ENCODE results near the gene ASCC3. TPM values are rescaled to one million over a fixed set of nuclear protein-coding genes. Genes with fewer than 3 reads are reported as not detected.

ASCC3 gene
- total and polyA plus RNA-seq, 4 donors, result 12.8 to 32.7 (median 16.4) TPM

GRCh38 chr6:100468016-100468622 is 413.0 kb downstream of the ASCC3 start (continued):
- no peak for TF ChIP-seq ZBTB33 (IDR thresholded peaks at IDR 0.05)
- TF ChIP-seq FOXA1 (IDR thresholded peaks at IDR 0.05), result no peak
- TF ChIP-seq EGR1 (IDR thresholded peaks at IDR 0.05; ENCODE audit: low read depth in 2 of 2), result no peak
- no peak for TF ChIP-seq TAF1 (conservative IDR thresholded peaks at IDR 0.05)
- TF ChIP-seq GABPA (IDR thresholded peaks at IDR 0.05 in 1 of 2, conservative IDR thresholded peaks at IDR 0.05 in 1 of 2), result no peak
- no peak for TF ChIP-seq NR2F2 (IDR thresholded peaks at IDR 0.05)
- TF ChIP-seq RXRA (IDR thresholded peaks at IDR 0.05), result no peak

DNA sequence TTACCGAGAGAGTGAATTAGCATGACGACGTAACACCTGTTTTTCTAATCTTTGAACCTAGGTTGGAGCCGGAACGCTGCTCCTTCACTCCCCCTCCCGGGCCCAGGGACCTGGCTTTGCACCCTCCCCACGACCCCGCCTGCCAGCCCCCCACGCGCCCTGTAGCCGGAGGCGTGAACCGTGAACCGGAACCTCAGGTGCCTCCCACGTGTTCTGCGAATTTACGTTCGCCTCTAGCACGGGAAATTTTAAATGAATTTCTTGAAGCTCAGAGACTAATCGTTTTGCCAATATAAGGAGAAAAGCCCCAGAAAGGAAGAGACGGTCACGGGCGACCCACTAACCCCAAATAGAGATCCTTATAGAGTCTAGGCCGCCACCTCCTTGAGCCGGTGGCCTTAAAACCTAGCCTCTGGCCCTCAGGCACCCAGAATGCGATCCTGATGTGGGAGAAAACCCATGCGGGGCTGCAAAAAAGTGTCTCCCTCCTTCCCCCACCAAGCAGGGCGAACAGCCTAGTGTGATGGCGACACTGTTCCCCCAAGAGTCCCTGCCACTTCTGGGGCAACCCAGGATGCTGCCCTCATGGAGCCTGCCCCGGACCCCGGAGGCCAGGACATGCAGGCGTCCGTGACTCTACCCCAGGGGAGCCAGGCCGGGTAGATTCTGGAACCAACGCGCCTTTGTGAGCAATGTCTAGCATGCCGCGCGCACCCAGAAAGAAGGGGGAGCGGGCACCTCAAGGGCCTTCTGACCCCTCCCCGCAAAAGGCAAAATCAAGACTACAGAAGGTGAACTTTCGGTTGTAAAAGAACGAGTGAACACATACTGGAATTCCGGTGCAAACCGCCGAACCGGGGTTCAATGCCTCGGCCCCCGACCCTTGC is 413.8 kb downstream of the ASCC3 start:
- peaks cover 15 to 54% (median 21%) of the 10 kb centered on the region in 4 donors for H3K27me3 ChIP-seq (ENCODE audit: control insufficient read depth in 4 of 4, insufficient read depth in 4 of 4, low read length in 3 of 4)
- TF ChIP-seq YY1 (IDR thresholded peaks at IDR 0.05) (no peak), SP1 (IDR thresholded peaks at IDR 0.05) (no peak), HNF4A (conservative IDR thresholded peaks at IDR 0.05) (no peak), NR2F2 (IDR thresholded peaks at IDR 0.05) (no peak)
- TF ChIP-seq, protein P1, sequence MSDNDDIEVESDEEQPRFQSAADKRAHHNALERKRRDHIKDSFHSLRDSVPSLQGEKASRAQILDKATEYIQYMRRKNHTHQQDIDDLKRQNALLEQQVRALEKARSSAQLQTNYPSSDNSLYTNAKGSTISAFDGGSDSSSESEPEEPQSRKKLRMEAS (IDR thresholded peaks at IDR 0.05), result no peak
- H3K9ac ChIP-seq (ENCODE audit: low read depth in 1 of 2, low read length in 2 of 2), result no peak overlapping the region
- peaks cover 0 to 18% (median 5%) of the 10 kb centered on the region in 4 donors for H3K9me3 ChIP-seq (ENCODE audit: control insufficient read depth in 4 of 4, low read length in 3 of 4)
- no peak overlapping the region for H3K4me3 ChIP-seq (ENCODE audit: low read depth in 1 of 3, low read length in 3 of 3)
- H3K4me1 ChIP-seq (ENCODE audit: control insufficient read depth in 4 of 4, insufficient read depth in 4 of 4, low read length in 3 of 4), result peaks cover 3 to 19% (median 5%) of the 10 kb centered on the region in 4 donors
- no peaks in the 10 kb centered on the region for H3K36me3 ChIP-seq (ENCODE audit: control insufficient read depth in 4 of 4, insufficient read depth in 3 of 4, low read depth in 1 of 4, low read length in 3 of 4)
- H3K27ac ChIP-seq (ENCODE audit: low read depth in 1 of 2, low read length in 2 of 2), result no peak overlapping the region
- WGBS, result 11% methylated on average over 49 of the region's 49 CpGs
- DNase-seq (ENCODE audit: low spot score), result no peak

- Histone ChIP-seq H3K4me3 (ENCODE audit: low read depth in 1 of 3, low read length in 3 of 3) (no peak overlapping the region), H3K9me3 (ENCODE audit: control insufficient read depth in 4 of 4, low read length in 3 of 4) (peaks cover 0 to 18% (median 5%) of the 10 kb centered on the region in 4 donors), H3K4me1 (ENCODE audit: control insufficient read depth in 4 of 4, insufficient read depth in 4 of 4, low read length in 3 of 4) (peaks cover 3 to 19% (median 5%) of the 10 kb centered on the region in 4 donors), H3K27me3 (ENCODE audit: control insufficient read depth in 4 of 4, insufficient read depth in 4 of 4, low read length in 3 of 4) (peaks cover 15 to 59% (median 24%) of the 10 kb centered on the region in 4 donors), H3K9ac (ENCODE audit: low read depth in 1 of 2, low read length in 2 of 2) (no peak overlapping the region), H3K36me3 (ENCODE audit: control insufficient read depth in 4 of 4, insufficient read depth in 3 of 4, low read depth in 1 of 4, low read length in 3 of 4) (no peaks in the 10 kb centered on the region), H3K27ac (ENCODE audit: low read depth in 1 of 2, low read length in 2 of 2) (no peak overlapping the region)
- WGBS, result 9% methylated on average over 21 of the region's 21 CpGs
- DNase-seq (ENCODE audit: low spot score), result no peak
- TF ChIP-seq GABPA (IDR thresholded peaks at IDR 0.05 in 1 of 2, conservative IDR thresholded peaks at IDR 0.05 in 1 of 2) (no peak), YY1 (IDR thresholded peaks at IDR 0.05) (no peak), FOXA2 (IDR thresholded peaks at IDR 0.05) (no peak), TAF1 (conservative IDR thresholded peaks at IDR 0.05) (no peak), FOXA1 (IDR thresholded peaks at IDR 0.05) (no peak), HNF4A (conservative IDR thresholded peaks at IDR 0.05) (no peak), RXRA (IDR thresholded peaks at IDR 0.05) (no peak), EGR1 (IDR thresholded peaks at IDR 0.05; ENCODE audit: low read depth in 2 of 2) (no peak), RAD21 (IDR thresholded peaks at IDR 0.05) (no peak), HNF4G (IDR thresholded peaks at IDR 0.05) (no peak)
- TF ChIP-seq, protein P2, sequence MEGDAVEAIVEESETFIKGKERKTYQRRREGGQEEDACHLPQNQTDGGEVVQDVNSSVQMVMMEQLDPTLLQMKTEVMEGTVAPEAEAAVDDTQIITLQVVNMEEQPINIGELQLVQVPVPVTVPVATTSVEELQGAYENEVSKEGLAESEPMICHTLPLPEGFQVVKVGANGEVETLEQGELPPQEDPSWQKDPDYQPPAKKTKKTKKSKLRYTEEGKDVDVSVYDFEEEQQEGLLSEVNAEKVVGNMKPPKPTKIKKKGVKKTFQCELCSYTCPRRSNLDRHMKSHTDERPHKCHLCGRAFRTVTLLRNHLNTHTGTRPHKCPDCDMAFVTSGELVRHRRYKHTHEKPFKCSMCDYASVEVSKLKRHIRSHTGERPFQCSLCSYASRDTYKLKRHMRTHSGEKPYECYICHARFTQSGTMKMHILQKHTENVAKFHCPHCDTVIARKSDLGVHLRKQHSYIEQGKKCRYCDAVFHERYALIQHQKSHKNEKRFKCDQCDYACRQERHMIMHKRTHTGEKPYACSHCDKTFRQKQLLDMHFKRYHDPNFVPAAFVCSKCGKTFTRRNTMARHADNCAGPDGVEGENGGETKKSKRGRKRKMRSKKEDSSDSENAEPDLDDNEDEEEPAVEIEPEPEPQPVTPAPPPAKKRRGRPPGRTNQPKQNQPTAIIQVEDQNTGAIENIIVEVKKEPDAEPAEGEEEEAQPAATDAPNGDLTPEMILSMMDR (IDR thresholded peaks at IDR 0.05; ENCODE audit: low read depth, low read length, missing input control), result no peak
- TF ChIP-seq, protein P1 (IDR thresholded peaks at IDR 0.05), result no peak
- TF ChIP-seq, protein P3, sequence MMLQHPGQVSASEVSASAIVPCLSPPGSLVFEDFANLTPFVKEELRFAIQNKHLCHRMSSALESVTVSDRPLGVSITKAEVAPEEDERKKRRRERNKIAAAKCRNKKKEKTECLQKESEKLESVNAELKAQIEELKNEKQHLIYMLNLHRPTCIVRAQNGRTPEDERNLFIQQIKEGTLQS (IDR thresholded peaks at IDR 0.05), result no peak
- TF ChIP-seq, protein P4, sequence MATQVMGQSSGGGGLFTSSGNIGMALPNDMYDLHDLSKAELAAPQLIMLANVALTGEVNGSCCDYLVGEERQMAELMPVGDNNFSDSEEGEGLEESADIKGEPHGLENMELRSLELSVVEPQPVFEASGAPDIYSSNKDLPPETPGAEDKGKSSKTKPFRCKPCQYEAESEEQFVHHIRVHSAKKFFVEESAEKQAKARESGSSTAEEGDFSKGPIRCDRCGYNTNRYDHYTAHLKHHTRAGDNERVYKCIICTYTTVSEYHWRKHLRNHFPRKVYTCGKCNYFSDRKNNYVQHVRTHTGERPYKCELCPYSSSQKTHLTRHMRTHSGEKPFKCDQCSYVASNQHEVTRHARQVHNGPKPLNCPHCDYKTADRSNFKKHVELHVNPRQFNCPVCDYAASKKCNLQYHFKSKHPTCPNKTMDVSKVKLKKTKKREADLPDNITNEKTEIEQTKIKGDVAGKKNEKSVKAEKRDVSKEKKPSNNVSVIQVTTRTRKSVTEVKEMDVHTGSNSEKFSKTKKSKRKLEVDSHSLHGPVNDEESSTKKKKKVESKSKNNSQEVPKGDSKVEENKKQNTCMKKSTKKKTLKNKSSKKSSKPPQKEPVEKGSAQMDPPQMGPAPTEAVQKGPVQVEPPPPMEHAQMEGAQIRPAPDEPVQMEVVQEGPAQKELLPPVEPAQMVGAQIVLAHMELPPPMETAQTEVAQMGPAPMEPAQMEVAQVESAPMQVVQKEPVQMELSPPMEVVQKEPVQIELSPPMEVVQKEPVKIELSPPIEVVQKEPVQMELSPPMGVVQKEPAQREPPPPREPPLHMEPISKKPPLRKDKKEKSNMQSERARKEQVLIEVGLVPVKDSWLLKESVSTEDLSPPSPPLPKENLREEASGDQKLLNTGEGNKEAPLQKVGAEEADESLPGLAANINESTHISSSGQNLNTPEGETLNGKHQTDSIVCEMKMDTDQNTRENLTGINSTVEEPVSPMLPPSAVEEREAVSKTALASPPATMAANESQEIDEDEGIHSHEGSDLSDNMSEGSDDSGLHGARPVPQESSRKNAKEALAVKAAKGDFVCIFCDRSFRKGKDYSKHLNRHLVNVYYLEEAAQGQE (IDR thresholded peaks at IDR 0.05), result no peak
Observed at GRCh38 chr6:100466410-100467128, 414.6 kb downstream of the ASCC3 start.

Data from liver (tissue), 9 donors.